GM18520 (cell line): ENCODE measurements around the gene KCNMB4.
"Not testable (repeated sequence)": the region's sequence is repeated elsewhere in the genome, so short reads cannot be mapped to it uniquely, and the experiment has no call there.

ENCODE experiments used
- ATAC-seq: cut with Tn5 transposase; IDR thresholded peaks from one replicate; pipeline ENCODE4 v1.9.1; 2021; ENCODE audit not compliant: unreplicated experiment

The KCNMB4 gene

DNA sequence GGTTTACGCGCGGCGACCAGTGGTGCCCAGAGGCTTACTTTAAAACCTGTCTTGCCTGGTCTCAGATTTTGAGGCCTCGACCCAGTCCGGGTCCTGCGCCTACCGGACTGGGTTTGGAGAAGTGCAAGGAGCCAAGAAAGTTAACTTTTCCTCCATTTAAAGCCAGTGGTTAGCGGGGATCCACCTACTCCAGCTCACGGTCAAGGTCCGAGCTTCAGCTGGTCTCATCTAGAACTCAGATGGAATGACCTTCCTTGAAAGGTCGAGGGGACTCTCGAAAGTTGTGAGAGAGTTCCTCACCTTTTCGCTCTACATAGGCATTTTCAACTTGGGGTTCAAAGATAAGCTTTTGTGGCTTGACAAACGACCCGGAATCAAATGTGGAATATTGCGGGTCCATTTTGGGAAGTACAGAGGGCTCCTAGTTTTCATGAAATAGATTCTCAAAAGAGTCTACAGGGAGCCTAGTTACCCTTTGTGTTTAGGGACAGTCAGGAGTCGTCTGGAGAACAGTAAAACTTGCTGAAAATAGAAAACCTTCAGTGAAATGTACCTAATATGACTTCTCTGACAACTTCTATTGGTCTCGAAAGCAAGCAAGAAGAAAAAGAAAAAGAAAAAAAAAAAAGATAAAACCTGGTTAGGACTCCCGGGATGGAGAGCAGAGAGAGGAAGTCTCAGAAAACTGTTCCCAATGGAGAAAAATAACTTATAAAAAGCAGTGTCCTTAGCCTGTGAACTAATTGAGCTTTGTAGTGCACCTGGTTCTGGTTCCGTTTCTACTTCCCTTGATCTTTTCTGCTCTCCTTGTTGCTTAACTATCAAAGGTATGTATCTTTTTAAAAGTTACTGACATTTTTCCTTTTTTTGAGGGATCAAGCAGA is 1.4 kb downstream of the KCNMB4 start:
- no peak for ATAC-seq

DNA sequence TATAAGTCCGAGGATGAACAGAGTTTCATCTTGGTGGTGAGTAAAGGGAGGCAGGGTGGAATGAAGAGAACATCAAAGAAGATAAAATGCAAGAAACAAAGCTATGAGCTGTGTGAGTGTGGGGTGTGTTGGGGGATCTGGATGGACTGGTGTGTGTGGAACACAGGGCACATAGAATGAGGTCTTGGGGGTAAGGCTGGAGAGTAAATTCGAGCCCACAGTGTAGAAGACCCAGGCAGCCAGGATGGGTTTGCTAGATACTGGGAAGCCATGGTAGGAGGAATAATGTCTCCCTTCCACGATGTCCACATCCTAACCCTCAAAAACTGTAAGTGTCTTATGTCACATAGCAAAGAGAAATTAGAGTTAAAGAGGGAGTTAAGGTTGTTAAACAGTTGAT is 6.8 kb downstream of the KCNMB4 start:
- ATAC-seq: no peak

DNA sequence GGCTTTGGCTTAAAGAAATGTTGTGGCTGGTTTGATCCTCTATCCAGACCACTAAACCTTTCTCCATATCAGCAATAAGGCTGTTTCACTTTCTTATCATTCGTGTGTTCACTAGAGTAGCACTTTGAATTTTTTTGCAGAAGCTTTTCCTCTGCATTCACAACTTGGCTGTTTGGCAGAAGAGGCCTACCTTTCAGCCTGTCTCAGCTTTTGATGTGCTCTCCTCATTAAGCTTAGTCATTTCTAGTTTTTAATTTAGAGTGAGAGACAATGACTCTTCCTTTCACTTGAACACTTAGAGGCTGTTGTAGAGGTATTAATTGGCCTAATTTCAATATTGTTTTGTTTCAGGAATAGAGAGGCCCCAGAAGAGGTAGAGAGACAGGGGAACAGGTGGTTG is 13.8 kb downstream of the KCNMB4 start:
- ATAC-seq: no peak

DNA sequence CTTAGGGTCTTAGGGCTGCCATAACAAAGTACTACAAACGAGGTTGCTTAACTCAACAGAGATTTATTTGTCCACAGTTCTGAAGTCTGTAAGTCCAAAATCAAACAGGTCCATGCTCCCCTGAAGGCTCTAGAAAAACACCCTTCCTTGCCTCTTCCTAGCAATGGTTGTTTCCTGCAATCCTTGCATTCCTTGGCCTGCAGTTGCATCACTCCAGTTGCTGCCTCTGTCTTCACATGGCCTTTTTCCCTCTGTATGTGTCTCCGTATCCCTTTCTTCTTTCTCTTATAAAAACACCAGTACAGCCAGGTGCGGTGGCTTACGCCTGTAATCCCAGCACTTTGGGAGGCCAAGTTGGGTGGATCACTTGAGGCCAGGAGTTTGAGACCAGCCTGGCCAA is 17.4 kb downstream of the KCNMB4 start:
- ATAC-seq: no peak

DNA sequence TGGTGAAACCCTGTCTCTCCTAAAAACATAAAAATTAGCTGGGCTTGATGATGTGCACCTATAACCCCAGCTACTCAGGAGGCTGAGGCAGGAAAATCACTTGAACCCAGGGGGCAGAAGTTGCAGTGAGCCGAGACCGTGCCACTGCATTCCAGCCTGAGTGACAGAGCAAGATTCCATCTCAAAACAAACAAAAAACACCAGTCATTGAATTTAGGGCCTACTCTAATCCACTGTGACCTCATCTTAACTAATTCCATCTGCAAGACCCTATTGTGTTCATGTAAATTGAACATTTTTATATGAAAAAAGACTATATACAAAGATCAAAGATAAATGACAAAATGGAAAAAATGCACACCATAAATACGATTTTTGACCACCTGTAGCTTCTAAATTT is 17.8 kb downstream of the KCNMB4 start:
- ATAC-seq: no peak

DNA sequence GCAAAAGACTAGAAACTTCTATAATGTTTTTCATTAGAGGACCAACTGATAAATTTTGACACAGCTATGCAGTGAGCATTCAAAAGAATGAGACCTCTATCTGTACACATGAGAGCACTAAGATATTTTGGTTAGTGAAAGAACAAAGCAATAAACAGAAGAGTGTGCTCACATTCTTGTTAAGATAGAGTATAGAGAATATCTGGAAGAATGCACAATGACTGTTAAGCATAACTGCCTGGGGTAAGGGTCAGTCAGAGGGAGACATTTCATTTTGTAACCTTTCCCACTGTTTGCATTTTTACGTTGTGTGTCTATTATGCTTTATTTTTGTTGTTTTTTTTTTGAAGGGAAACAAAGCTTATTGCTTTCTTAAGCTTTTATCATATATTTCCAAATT is 20.7 kb downstream of the KCNMB4 start:
- ATAC-seq: no peak

DNA sequence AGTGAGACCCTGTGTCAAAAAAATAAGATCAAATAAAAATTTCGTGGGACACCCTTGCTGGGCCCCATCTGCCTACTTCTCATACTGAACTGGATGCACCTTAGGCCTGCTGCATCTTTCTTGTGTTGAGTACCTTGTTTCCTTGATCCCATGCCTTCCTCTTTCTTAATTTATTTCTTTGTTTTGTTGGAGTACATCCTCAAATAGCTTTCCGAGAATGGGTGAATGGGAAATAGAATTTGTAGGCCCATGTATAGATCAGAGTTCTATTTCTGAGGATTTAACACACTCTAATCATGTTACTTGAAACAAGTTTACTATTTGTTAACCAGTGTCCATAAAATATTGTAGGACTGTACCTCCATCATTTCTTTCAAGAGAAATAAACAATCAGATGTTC is 23.6 kb downstream of the KCNMB4 start:
- no peak for ATAC-seq

DNA sequence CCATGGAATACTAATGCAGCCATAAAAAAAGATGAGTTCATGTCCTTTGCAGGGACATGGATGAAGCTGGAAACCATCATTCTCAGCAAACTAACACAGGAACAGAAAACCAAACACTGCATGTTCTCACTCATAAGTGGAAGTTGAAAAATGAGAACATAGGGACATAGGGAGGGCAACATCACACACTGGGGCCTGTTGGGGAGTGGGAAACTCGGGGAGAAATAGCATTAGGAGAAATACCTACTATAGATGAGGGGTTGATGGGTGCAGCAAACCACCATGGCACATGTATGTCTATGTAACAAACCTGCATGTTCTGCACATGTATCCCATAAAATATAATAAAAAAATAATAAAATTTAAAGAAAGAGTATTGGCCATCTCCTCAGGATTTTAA is 26.5 kb downstream of the KCNMB4 start:
- not testable (repeated sequence) for ATAC-seq

DNA sequence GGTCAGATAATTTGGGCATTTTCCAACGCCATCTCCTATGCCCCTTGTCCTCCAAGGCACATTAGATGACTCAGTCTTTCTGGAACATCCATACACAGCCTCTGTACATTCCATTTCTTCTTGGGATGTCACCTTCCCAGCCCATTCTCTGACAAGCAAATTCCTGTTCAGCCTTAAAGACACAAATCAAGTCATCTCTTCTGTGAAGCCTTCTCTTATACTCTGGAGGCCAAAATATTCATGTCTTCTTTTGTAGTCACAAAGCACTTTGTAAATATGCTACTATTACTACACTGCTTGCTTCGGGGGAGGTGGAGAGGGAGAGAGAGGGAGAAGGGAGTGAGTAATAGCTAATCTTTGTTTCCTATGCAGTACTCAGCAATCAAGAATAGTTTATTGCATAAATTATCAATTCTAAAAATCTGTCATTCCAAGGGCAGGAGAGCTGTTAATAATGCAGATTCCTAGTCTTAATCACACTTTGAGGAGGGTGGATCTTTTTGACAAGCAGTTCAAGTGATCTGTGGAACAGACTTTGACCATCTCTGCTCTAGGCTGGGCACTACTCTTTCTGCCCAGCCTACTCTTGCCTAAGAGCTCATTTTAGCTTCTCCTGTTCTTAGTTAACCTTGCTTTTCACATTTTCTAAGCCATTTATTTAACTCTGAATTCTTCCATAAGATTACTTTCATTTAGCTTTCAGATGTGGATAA is 27.9 kb downstream of the KCNMB4 start:
- no peak for ATAC-seq

DNA sequence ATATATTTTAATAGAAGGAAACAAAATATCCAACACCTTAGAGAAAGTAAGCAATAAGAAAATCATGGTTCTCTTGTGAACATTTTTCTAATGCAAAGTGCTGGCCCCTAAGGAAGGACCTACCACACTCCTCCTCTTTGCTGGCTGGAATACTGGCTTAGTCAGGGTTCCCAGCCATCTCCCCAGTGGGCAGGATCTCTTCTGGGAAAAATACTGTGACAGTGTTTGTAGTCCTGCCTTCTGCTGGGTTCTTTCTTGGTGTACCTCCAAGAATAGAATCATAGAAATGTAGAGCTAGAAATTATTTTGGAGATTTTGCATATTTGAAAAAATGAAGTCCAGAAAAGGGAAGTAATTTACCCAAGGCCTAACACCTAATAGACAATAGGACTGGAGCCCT is 31.9 kb downstream of the KCNMB4 start:
- no peak for ATAC-seq

DNA sequence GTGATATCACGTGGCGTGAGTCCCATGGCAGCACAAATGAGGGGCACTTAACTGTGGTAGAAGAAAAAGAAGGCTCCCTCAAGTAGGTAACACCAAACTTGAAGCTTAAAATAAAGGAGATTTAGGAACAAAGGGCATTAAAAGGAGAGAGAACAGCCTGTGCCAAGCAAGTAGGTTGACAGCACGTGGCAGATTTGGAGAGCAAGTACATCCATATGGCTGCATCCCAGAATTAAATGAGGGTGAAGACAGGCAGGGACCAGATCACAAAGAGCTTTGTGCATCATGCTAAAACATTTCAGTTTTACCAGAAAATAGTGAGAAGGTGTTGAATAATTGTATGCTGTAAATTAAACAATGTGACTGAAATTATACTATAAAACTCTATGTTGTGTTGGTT is 32.8 kb downstream of the KCNMB4 start:
- ATAC-seq: no peak

DNA sequence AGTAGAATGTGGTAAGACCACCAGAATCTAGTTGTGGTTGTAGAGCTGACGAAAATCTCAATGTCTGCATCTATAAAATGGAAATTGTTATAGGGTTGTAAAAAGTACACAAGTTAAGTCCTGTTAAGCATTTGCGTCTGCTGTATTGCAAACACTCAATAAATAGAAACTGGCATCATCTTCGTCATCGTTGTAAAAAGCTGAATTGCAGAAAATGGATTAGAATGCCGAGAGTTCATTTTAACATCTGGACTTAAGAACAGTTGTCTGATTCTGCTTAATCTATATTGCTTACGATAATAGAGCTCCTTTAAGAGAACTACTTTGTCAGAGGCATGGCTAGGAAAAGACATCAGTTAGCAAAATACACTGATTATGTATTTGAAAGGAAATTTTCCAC is 33.2 kb downstream of the KCNMB4 start:
- no peak for ATAC-seq

DNA sequence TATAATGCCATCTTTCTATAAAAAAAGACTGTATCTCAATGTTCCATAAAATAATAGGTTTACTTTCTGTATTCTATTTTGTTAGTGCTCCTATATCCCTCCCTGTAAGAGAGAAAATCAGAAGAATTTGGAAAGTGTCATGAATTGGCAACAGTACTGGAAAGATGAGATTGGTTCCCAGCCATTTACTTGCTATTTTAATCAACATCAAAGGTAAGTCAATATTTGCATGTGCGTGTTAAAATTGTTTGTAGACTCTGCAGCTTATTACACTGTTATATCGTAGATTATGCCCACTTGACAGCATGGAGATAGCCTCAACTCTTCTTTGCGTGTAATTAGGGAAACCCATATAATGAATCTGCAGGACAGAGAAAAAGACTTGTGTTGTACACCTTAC is 34.0 kb downstream of the KCNMB4 start:
- no peak for ATAC-seq

DNA sequence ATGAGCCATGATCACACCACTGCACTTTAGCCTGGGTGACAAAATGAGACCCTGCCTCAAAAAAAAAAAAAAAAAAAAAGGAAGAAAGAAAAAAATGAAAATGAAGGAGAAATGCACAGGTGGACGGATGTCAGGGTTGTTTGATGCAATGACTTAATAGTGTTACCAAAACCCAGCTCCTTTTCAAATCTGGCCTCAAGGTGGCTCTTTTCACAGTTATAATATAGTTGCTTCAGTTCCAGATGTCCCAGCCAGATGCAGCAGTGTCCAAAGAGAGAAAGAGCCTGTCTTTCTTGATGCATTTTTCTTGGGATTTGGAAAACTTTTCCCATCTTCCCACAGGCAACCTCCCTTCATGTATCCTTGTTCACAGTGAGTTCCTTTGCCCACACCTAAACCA is 36.5 kb downstream of the KCNMB4 start:
- ATAC-seq: no peak

DNA sequence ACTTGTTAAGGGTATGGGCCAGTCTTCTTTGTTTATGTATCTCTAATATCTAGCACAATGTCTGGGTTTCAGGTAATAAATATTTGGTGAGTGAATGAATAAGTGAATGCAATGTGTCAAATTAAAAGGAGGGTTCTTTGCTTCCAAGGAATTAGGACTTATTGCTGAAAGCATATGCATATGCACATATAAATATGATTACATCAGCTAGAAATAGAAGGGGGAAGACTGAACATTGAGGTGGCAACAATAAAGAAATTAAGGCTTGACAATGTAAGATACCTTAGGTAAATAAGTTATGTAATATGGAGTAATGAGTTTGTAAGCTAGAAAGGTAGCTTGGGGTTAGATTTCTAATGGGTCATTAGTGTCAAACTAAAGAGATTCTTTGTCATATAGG is 37.7 kb downstream of the KCNMB4 start:
- no peak for ATAC-seq

DNA sequence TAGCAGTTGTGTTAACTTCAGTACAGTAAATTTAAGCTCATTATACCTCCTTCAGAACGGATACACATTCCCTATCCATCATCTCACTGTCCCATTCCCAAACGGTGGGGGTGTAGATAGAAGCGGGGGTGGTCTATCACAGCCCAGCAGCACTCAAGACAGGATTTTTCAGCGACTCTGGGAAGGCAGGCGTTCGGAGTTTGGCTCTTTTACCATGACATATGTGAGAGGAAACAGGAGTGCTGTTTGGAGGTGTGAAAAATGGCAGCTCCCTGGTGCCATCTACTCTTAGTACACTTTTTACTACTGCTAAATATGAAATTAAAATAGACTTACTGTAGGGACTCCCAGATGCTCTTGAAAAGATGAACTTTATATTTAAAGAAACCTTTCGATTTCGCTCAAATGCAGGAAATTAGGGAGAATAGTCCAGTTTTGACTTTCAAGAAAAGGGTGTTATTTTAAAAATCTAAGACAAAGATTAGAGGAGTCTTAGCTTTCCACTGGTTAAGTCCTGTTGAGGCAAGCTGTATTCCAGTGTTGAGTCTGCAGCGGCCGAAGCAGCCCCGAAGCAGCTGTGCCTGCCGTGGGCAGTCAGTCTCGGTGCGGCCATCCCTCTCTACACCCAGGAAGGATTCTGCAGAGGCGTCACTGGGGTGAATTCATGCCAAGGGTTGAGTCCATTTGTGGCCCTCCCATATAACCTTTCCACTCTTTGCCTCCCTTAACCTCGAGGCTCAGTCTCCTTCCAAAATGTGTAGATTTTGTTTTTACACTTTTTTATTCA is 42.1 kb downstream of the KCNMB4 start:
- ATAC-seq: no peak

DNA sequence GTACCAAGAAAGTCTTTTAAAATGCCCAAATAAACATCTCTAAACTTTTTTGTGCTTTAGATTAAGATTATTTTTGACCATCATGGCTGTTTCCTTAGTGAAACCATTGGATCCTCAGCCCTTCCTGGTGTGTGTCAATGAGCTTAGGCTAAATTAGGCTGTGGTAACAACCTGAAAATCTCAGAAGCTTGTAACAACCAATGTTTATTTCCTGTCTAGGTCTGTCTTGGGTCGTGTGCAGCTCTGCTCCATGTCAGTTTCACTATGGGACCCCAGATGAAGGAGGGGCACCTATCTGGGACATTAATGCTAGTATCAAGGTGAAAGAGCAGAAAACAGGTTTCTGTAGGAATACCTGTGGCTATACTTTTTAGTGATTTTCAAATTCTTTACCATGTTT is 49.9 kb downstream of the KCNMB4 start:
- no peak for ATAC-seq

DNA sequence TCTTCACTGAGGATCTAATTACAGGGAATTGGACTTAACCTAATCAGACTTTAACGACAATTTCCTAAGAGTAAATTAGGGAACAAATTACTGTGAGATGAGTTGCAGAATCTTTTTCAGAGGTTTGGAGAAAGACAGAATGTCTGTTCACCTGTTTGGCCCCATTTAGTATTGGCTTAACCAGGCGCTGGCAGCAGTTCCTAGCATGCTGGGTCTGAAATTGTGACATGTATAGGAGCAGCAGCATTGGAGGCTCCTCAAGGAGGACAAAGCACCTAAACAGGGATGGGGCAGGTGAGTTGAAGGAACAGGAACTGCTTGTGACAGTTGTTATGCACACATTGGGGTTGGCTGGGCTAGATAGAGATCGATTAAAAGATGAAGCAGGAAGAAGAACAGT is 51.0 kb downstream of the KCNMB4 start:
- no peak for ATAC-seq

DNA sequence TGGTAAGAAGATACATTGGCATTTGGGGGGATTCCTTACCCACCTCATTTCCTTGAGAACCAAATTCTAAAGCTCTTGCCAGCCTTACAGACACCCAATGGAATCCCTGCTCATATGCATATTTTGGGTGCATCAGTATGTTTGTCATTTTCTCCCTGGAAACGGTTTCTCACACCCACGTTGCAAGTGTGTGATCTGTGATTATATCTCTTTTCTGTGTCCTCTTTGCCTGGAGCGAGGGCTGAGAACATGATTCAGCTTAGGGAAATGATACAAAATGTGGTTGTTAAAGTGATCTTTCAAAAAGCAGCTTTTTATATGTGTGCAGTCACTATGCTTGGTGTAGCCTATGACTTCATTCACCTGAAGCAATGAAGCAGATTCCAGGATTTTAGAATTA is 52.0 kb downstream of the KCNMB4 start:
- no peak for ATAC-seq

DNA sequence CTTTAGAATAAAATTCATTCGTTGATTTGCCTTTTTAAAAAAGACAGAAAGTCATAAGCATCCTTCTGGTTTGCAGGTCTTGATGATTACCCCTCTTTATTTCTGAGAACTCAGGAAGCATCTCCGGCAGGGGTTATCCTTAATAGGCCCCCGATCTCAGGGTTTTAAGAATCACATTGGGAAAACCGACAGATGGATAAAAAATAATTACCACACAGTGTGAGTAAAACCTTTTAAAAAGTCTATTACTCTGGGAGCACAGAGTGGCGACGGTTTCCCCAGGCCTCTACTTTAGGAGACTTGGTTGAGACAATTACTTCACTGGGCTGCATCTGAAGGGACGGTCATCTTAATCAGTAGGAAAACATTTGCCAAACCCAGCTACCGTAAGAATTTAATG is 56.5 kb downstream of the KCNMB4 start:
- ATAC-seq: no peak

DNA sequence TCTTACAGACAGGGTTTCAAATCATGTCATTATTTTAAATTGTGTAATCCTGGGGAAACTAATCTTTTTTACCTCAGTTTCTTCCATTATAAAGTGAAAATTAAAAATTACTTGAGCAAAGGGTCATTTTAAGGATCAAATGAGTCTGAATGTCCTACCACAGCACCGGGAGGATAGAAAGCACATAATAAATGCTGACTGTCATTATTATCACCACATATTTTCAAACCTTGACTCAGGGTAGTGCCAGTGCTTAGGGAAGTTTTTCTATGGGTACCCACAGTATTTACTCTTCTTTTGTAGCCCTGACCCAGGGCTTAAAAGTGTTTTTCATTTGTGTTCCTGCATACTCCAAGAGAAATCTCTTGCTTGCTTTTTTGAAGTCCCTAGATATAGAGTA is 60.5 kb downstream of the KCNMB4 start:
- ATAC-seq: no peak

DNA sequence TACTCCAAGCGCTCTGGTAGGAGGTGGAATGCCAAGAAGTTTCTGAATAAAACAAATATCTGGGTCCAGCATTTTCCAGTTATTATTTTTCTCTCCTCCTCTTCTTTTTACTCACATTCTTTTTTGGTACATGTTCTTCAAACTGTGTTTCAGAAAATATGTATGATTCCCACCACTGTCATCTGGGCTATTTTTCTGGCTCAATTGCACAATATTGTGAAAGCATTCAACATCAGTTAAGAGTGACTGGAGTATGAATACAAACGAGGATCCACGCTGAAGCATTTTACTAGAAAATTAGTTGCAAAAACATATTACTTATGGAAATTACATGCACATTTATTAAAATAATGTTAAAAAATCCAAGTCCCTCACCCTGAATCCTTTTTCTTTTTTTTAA is 61.5 kb downstream of the KCNMB4 start:
- ATAC-seq: no peak
